GM19468 (cell line): ENCODE measurements around the gene B4GALT5.

Experiments
- ATAC-seq: cut with Tn5 transposase; IDR thresholded peaks from one replicate; pipeline ENCODE4 v1.9.1; 2021; ENCODE audit warnings: mild to moderate bottlenecking, moderate library complexity, moderate number of reproducible peaks; ENCODE audit not compliant: unreplicated experiment; ENCODE audit errors: extremely low read depth

The B4GALT5 gene

GRCh38 chr20:49704932-49705336, 8.7 kb downstream of the B4GALT5 start:
- no peak for ATAC-seq

GRCh38 chr20:49701916-49702315, 11.8 kb downstream of the B4GALT5 start:
- no peak for ATAC-seq

- no peak for ATAC-seq
These were observed 12.4 kb downstream of the B4GALT5 start for GRCh38 chr20:49701241-49701790.

DNA sequence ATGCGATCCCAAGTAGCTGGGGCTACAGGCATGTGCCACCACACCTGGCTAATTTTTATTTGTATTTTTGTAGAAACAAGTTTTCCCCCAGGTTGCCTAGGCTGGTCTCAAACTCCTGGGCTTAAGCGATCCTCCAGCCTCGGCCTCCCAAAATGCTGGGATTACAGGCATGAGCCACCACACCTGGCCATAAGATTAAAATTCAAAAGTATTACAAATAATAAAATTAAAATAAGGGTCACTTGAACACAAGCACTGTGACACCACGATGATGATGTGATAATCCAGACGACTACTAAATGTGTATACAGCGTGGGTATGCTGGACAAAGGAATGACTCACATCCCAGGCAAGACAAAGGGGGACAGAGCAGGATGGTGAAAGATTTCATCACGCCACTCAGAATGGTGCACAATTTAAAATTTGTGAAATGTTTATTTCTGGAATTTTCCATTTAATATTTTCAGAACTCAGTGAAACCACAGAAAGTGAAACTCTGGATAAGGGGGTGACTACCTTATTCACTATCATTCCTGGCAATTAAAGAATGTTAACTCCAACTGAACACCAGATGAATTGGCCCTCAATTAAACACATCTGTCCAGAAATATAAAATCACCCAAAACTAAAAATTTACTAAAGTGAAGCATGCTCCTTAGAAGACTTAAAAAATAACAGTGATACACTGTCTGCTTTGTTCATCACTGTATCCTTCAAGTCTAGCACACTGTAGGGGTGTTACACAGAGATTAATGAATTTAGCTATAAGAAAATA, 13.1 kb downstream of the B4GALT5 start:
- no peak for ATAC-seq

- no peak for ATAC-seq
These were observed 14.3 kb downstream of the B4GALT5 start for GRCh38 chr20:49699200-49699992.

DNA sequence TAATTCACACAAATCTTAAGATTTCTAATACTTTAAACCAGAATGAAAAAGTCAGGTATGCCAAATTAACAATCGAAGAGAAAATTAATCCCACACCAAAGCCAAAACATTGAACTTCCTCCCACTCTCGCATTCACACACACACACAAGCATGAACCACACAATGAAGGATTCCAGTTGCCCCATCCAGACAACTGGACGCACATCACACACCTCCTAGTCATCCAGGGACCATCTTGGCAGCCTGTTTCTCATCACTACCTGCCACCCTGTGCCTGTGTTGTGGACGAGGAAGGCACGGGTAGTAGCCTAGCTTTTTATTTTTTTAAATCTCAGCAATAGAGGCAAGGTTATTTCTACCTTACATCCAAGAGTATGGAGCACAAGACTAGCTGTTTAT, 15.2 kb downstream of the B4GALT5 start:
- no peak for ATAC-seq

GRCh38 chr20:49697071-49697470, 16.6 kb downstream of the B4GALT5 start:
- no peak for ATAC-seq

- no peak for ATAC-seq
These were observed 17.1 kb downstream of the B4GALT5 start for GRCh38 chr20:49696594-49696993.

GRCh38 chr20:49695830-49696229, 17.8 kb downstream of the B4GALT5 start:
- no peak for ATAC-seq

DNA sequence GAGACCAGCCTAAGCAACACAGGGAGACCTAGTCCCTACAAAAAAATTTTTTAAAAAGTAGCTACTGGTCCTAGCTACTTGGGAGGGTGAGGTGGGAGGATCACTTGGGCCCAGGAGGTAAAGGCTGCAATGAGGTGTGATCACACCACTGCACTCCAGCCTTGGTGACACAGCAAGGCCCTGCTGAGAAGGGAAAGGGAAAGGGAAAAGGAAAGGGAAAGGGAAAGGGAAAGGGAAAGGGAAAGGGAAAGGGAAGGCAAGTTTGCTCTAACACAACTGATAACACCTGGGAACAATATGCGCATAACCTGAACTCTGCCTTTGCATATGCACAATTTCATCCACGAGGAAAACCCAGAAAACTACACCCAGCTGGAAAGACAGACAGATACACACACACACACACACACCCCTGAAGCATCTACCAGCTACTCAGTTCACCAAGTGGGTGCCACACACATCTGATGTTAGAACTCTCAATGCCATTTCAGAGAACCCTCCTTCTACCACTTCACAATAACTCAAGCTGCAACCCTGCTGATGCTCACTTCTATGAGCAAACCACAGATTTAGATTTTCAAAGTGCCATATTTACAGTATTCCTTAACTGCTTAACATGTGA, 19.1 kb downstream of the B4GALT5 start:
- ATAC-seq = no peak

DNA sequence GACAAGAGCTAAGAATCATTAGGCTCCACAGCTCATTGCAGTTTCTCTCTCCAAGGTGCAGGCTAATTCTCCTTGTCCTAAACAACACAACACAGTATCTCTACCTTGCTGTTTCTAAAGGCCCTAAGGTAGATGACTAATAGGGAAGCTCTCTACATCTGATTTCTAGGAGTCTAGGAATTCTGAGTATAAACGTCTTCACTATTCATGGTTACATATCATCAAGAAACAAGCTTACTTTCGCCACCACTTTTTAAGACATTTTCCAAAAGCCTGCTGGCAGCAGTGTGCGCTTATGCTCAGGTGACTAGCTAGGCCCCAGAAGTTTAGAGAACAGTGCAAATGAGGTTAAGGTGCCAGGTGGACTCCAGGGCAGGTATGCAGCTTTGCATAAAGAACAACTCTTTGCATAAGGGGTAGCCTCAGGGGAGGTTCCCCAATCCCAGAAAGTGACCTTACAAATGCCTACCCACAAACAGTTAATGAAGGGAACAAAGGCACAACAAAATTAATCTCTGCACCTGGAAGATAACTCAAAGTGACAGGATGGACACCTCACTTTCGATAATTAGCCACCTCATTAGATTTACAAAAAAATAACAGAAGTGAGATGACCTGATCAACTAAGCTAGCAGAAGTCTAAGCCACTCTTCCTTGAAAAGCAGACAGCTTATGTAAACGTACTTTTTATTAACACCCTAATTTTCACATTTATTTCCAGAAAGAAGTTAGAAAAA, 20.1 kb downstream of the B4GALT5 start:
- no peak for ATAC-seq

DNA sequence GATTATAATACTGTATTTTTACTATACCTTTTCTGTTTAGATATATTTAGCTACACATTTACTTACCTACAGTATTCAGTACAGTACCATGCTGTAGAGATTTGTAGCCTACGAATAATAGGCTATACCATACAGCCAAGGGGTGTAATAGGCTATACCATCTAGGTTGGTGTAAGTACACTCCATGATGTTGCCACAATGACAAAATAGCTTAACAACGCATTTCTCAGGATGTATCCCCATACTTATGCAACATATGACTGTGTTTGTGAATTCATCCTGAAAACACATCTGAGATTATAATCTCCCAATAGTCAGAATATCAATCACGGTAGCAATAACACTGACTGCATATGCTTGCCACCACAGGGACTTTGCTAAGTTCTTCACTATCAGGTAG, 20.7 kb downstream of the B4GALT5 start:
- ATAC-seq = no peak

GRCh38 chr20:49691818-49692568, 21.7 kb downstream of the B4GALT5 start:
- no peak for ATAC-seq

DNA sequence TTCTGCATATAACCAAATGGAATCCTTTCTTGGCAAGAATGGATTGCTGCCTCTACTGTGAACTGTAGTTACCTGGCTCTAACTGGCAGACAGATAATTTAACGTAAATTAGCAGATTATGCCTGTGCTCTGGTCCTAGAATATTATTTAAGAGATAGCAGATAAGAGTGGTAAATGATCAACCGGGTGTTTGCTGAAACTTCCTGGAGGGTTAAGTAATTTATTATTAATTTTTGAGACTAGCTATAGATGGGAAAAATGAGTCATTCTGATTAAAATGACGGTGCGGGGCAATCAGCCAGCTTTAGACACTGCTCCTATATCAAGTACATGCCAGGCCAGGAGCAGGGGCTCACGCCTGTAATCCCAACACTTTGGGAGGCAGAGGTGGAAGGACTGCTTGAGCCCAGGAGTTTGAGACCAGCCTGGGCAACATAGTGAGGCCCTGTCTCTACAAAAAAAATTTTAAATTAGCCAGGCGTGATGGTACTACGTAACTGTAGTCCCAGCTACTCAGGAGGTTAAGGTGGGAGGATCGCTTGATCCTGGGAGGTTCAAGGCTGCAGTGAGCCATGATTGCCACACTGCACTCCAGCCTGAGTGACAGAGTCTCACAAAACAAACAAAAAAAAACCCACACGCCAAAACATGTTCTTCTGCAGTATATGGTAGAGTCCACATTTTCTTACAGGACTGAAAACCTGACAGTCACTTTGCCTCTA, 22.6 kb downstream of the B4GALT5 start:
- no peak for ATAC-seq

GRCh38 chr20:49687595-49688567, 25.8 kb downstream of the B4GALT5 start:
- ATAC-seq = peak; percentile 38

DNA sequence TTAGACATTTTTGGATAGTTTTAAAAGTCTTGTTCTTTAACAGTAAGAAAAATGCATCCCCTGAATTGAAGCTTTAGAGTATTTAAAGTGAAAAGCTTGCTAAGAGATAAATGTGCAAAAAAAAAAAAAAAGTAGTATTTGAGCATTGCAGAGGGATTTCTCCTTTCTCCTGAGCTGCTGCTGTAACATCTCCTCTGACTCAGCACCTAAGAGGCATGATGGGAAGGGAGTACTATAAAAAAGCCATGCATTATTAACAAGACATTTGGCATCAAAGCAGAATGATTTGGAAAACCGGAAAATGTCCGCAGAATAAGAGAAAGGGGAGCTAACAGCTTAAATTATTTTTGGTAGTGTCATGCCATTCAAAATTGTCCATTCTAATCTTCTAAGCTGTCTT, 27.9 kb downstream of the B4GALT5 start:
- ATAC-seq = no peak

DNA sequence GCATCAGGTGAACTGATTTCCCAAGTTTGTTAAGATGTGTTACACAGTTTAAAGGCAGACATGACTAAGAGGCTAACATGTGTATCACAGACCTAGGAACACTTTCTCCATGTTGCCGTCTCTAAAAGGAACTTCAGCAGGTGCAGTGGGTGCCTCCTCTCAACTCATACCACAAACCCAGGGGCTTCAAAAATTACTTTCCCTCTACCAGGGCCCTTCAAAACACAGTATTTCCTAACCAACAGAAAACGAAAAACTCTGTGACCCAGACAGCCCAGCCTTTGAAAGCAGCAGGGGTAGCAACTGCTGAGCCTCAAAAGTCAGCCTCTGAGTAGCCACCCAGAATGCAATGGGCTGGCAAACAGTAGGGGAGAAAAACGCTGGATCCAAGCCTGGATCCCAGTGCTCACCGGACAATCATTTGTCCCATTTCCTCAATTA, 28.5 kb downstream of the B4GALT5 start:
- no peak for ATAC-seq
